GM18868 (cell line): Measurements from ENCODE around the gene TJP1.
"Not testable (repeated sequence)": the region's sequence is repeated elsewhere in the genome, so short reads cannot be mapped to it uniquely, and the experiment has no call there.

Experiments used
- ATAC-seq: cut with Tn5 transposase; IDR thresholded peaks from one replicate; pipeline ENCODE4 v1.9.1; 2021; ENCODE audit warnings: mild to moderate bottlenecking, moderate library complexity; ENCODE audit not compliant: unreplicated experiment

TJP1 gene

GRCh38 chr15:29685156-29686078, 136.9 kb downstream of the TJP1 start:
- no peak for ATAC-seq

- ATAC-seq = no peak
These were observed 139.5 kb downstream of the TJP1 start for GRCh38 chr15:29682781-29683180.

- no peak for ATAC-seq
These were observed 139.9 kb downstream of the TJP1 start for GRCh38 chr15:29682361-29682760.

- ATAC-seq = no peak
These were observed 140.3 kb downstream of the TJP1 start for GRCh38 chr15:29681946-29682345.

GRCh38 chr15:29681166-29681845, 141.0 kb downstream of the TJP1 start:
- no peak for ATAC-seq

GRCh38 chr15:29680465-29681165, 141.7 kb downstream of the TJP1 start:
- no peak for ATAC-seq

GRCh38 chr15:29678504-29679034, 143.7 kb downstream of the TJP1 start:
- no peak for ATAC-seq

- no peak for ATAC-seq
These were observed 144.3 kb downstream of the TJP1 start for GRCh38 chr15:29677871-29678461.

GRCh38 chr15:29677455-29677854, 144.8 kb downstream of the TJP1 start:
- no peak for ATAC-seq

- no peak for ATAC-seq
These were observed 145.3 kb downstream of the TJP1 start for GRCh38 chr15:29676961-29677402.

- not testable (repeated sequence) for ATAC-seq
These were observed 145.8 kb downstream of the TJP1 start for GRCh38 chr15:29676374-29676960.

- no peak for ATAC-seq
These were observed 146.4 kb downstream of the TJP1 start for GRCh38 chr15:29675791-29676301.

GRCh38 chr15:29674661-29675533, 147.4 kb downstream of the TJP1 start:
- no peak for ATAC-seq

GRCh38 chr15:29672923-29673809, 149.1 kb downstream of the TJP1 start:
- no peak for ATAC-seq

GRCh38 chr15:29672446-29672845, 149.8 kb downstream of the TJP1 start:
- ATAC-seq = no peak

- ATAC-seq = not testable (repeated sequence)
These were observed 150.2 kb downstream of the TJP1 start for GRCh38 chr15:29672046-29672445.

- no peak for ATAC-seq
These were observed 151.0 kb downstream of the TJP1 start for GRCh38 chr15:29670998-29671981.
